ENCODE measurements around the gene ZNF497. TPM values are rescaled to one million over a fixed set of nuclear protein-coding genes. Genes with fewer than 3 reads are reported as not detected.

Gene ZNF497
- total RNA-seq, 1 experiment from 2014 or later = 2.4 TPM

- no peaks in the 10 kb centered on the region for H3K9me3 Mint-ChIP-seq
- Histone ChIP-seq H3K9ac (ENCODE audit: extremely low read depth, insufficient read length, low read length) (no peak overlapping the region), H4K5ac (ENCODE audit: insufficient read length, low read depth, low read length) (no peak overlapping the region), H3K4me1 (ENCODE audit: insufficient read depth, low read length) (no peaks in the 10 kb centered on the region), H4K91ac (ENCODE audit: insufficient read length, low read depth, low read length) (no peak overlapping the region), H3K4ac (ENCODE audit: low read depth, low read length) (no peak overlapping the region), H4K8ac (replicated peaks; ENCODE audit: insufficient read length, low read depth, low read length) (no peak overlapping the region), H3K79me1 (ENCODE audit: insufficient read depth, low read depth, low read length, poor library complexity, severe bottlenecking) (no peaks in the 10 kb centered on the region), H3K9me3 (ENCODE audit: control insufficient read depth, low read depth, low read length) (no peaks in the 10 kb centered on the region), H3K4me2 (ENCODE audit: insufficient read depth, insufficient read length, low read length) (no peak overlapping the region), H3K18ac (ENCODE audit: insufficient read length, low read depth, low read length) (no peak overlapping the region), H3K56ac (ENCODE audit: insufficient read length, low read depth, low read length) (no peak overlapping the region), H3K79me2 (ENCODE audit: insufficient read depth, low read length) (no peaks in the 10 kb centered on the region), H3K23ac (ENCODE audit: insufficient read length, low read depth, low read length) (no peak overlapping the region), H4K20me1 (ENCODE audit: control insufficient read depth, insufficient read depth, insufficient read length) (no peaks in the 10 kb centered on the region), H2BK120ac (ENCODE audit: low read depth, low read length, poor library complexity, severe bottlenecking) (no peak overlapping the region), H2BK5ac (ENCODE audit: insufficient read length, low read length) (no peak overlapping the region), H3K23me2 (ENCODE audit: insufficient read length, low read depth, low read length, poor library complexity, severe bottlenecking) (peaks cover 5% of the 10 kb centered on the region), H2BK20ac (ENCODE audit: low read depth, low read length, poor library complexity, severe bottlenecking) (no peak overlapping the region), H2AFZ (ENCODE audit: low read length) (no peak overlapping the region), H2BK15ac (ENCODE audit: low read depth, low read length) (no peak overlapping the region), H3K27me3 (ENCODE audit: insufficient read depth, low read length) (no peaks in the 10 kb centered on the region), H3K27ac (ENCODE audit: insufficient read length, low read depth, low read length) (no peak overlapping the region), H2AK5ac (ENCODE audit: insufficient read length, low read length) (no peak overlapping the region), H3T11ph (ENCODE audit: low read length) (no peak overlapping the region), H3K14ac (ENCODE audit: insufficient read depth, low read length) (no peak overlapping the region; the same call in 1 of the 2 replicates), H2BK12ac (ENCODE audit: insufficient read length, low read depth, low read length) (no peak overlapping the region)
- peaks cover 0 to 8% of the 10 kb centered on the region in 2 experiments; a peak in 3 of 4 replicates for H3K4me1 Mint-ChIP-seq
- peak overlapping the region in 2 of 3 experiments; percentile 61 to 72; a peak in 4 of 7 replicates for H3K27ac Mint-ChIP-seq
- H3K4me3 Mint-ChIP-seq = no peak overlapping the region
- no peak for TF ChIP-seq CTCF (conservative IDR thresholded peaks at IDR 0.05)
- no peaks in the 10 kb centered on the region; a peak in 1 of 7 replicates for H3K36me3 Mint-ChIP-seq (ENCODE audit: insufficient read depth in 1 of 3, low read depth in 3 of 3)
- H3K27me3 Mint-ChIP-seq (ENCODE audit: low read depth) = no peaks in the 10 kb centered on the region
- peak; percentile 28 for DNase-seq
- no CpG with 5 or more reads among the region's 19 CpGs for whole genome bisulfite sequencing (ENCODE audit: extremely low coverage, insufficient read length, low lambda C conversion rate)
Measured at GRCh38 chr19:58357481-58358145, 4.9 kb downstream of the ZNF497 start.
